ENCODE measurements around the gene FKTN. TPM values are rescaled to one million over a fixed set of nuclear protein-coding genes. Genes with fewer than 3 reads are reported as not detected.

FKTN gene
- total RNA-seq, 1 experiment from 2014 or later = 38.3 TPM

DNA sequence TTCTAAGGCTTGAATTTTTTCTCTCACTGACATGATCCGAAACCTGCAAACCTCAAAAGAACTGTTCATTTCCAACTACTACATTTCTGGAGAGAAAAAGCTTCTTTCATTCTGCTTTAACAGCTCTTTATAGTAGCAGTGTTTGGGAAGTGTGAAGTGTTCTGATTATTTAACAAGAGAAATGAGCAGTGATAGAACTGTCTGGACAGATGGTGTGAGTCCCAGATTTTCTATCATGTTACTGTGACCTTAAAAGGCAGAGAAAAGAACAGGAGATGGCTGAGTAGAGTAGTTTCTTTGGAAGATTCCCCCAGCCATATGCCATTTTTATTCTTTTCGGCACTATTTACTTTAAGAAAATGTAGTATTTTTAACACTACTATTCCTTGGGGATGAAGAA, 63.1 kb downstream of the FKTN start:
- TF ChIP-seq, protein P1, sequence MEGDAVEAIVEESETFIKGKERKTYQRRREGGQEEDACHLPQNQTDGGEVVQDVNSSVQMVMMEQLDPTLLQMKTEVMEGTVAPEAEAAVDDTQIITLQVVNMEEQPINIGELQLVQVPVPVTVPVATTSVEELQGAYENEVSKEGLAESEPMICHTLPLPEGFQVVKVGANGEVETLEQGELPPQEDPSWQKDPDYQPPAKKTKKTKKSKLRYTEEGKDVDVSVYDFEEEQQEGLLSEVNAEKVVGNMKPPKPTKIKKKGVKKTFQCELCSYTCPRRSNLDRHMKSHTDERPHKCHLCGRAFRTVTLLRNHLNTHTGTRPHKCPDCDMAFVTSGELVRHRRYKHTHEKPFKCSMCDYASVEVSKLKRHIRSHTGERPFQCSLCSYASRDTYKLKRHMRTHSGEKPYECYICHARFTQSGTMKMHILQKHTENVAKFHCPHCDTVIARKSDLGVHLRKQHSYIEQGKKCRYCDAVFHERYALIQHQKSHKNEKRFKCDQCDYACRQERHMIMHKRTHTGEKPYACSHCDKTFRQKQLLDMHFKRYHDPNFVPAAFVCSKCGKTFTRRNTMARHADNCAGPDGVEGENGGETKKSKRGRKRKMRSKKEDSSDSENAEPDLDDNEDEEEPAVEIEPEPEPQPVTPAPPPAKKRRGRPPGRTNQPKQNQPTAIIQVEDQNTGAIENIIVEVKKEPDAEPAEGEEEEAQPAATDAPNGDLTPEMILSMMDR (IDR thresholded peaks at IDR 0.05; ENCODE audit: unreplicated experiment) = no peak
- Mint-ChIP-seq H3K4me3 (ENCODE audit: unreplicated experiment) (no peak overlapping the region), H3K36me3 (ENCODE audit: insufficient read depth, unreplicated experiment) (peaks cover 15% of the 10 kb centered on the region), H3K4me1 (ENCODE audit: insufficient read depth, unreplicated experiment) (no peaks in the 10 kb centered on the region), H3K9me3 (ENCODE audit: unreplicated experiment) (no peaks in the 10 kb centered on the region), H3K27ac (ENCODE audit: low read depth, unreplicated experiment) (no peak overlapping the region), H3K27me3 (ENCODE audit: insufficient read depth, unreplicated experiment) (no peaks in the 10 kb centered on the region)
- POLR2A ChIA-PET = no interaction called here
- DNase-seq (ENCODE audit: unreplicated experiment) = no peak
- intact Hi-C loops (cut with micrococcal nuclease) = no loop called here
- CTCF ChIA-PET = interaction anchor here (0.6 to 2.0 kb wide), 5 partner anchors 12 to 1443 kb away, joined by 3 to 6 read pairs (median 3); no protein-coding TSS in a partner anchor
- BruUV-seq (replicated peaks) = no TSS peak

- TF ChIP-seq, protein P1 (IDR thresholded peaks at IDR 0.05; ENCODE audit: unreplicated experiment) = no peak
- no peaks in the 10 kb centered on the region for H3K27me3 Mint-ChIP-seq (ENCODE audit: insufficient read depth, unreplicated experiment)
- intact Hi-C loops (cut with micrococcal nuclease) = no loop called here
- peaks cover 13% of the 10 kb centered on the region for H3K36me3 Mint-ChIP-seq (ENCODE audit: insufficient read depth, unreplicated experiment)
- CTCF ChIA-PET = interaction anchor here (2.2 kb wide), 1 partner anchor 12 kb away, joined by 9 read pairs; no protein-coding TSS in a partner anchor
- no peak overlapping the region for H3K27ac Mint-ChIP-seq (ENCODE audit: low read depth, unreplicated experiment)
- no TSS peak for BruUV-seq (replicated peaks)
- DNase-seq (ENCODE audit: unreplicated experiment) = no peak
- no peaks in the 10 kb centered on the region for H3K4me1 Mint-ChIP-seq (ENCODE audit: insufficient read depth, unreplicated experiment)
- no peak overlapping the region for H3K4me3 Mint-ChIP-seq (ENCODE audit: unreplicated experiment)
- no peaks in the 10 kb centered on the region for H3K9me3 Mint-ChIP-seq (ENCODE audit: unreplicated experiment)
- POLR2A ChIA-PET = interaction anchor here (0.6 kb wide), 1 partner anchor 17 kb away, joined by 3 read pairs; no protein-coding TSS in a partner anchor
Observed at GRCh38 chr9:105625088-105625487, 67.2 kb downstream of the FKTN start.

DNA sequence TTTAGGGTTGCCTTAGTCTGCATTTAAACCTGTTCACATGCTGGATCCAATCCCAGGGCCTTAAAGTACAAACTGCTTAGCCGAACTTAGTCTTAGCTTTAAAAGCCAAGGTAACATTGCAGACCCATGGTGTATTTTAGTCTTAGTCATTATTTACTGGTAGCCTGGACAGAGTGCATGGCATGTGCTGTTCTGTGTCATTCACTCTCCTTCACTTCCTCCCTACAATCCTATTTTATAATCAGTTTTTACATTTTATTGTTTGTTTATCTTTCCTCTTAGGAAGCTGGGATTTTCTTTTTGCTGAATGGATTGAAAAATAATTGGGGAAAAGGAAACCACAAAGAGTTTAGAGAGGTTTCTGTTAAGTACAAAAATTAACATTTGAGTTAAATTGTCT, 74.9 kb downstream of the FKTN start:
- Mint-ChIP-seq H3K27me3 (ENCODE audit: insufficient read depth, unreplicated experiment) (no peaks in the 10 kb centered on the region), H3K36me3 (ENCODE audit: insufficient read depth, unreplicated experiment) (peaks cover 26% of the 10 kb centered on the region), H3K4me3 (ENCODE audit: unreplicated experiment) (no peak overlapping the region), H3K4me1 (ENCODE audit: insufficient read depth, unreplicated experiment) (no peaks in the 10 kb centered on the region), H3K9me3 (ENCODE audit: unreplicated experiment) (no peaks in the 10 kb centered on the region), H3K27ac (ENCODE audit: low read depth, unreplicated experiment) (no peak overlapping the region)
- DNase-seq (ENCODE audit: unreplicated experiment) = no peak
- POLR2A ChIA-PET = interaction anchor here (0.9 to 1.3 kb wide), 2 partner anchors 10 to 61 kb away, joined by 3 read pairs; partner anchors contain the start of gene TMEM38B
- intact Hi-C loops (cut with micrococcal nuclease) = no loop called here
- TF ChIP-seq, protein P1 (IDR thresholded peaks at IDR 0.05; ENCODE audit: unreplicated experiment) = no peak
- no TSS peak for BruUV-seq (replicated peaks)
- CTCF ChIA-PET = no interaction called here

DNA sequence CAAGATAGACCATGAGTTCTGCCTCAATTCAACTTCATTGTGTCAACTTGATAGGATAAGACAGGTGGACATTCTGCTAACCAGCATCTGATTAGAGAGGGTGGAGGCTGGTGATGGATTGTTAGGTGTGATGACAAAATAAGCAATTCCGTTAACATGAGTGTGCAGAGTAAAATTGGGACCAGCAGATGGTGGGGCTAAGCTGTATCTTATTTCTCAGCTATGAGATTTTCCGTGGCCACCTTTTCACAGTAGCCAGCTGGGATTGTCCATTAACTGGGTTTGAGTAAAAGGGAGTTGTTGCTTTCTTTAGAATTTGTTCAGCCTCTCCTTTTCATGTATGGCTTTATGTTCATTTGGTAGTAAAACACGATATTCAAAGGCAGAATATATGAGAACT, 75.5 kb downstream of the FKTN start:
- TF ChIP-seq, protein P1 (IDR thresholded peaks at IDR 0.05; ENCODE audit: unreplicated experiment) = no peak
- H3K27me3 Mint-ChIP-seq (ENCODE audit: insufficient read depth, unreplicated experiment) = no peaks in the 10 kb centered on the region
- no peaks in the 10 kb centered on the region for H3K9me3 Mint-ChIP-seq (ENCODE audit: unreplicated experiment)
- DNase-seq (ENCODE audit: unreplicated experiment) = no peak
- POLR2A ChIA-PET = interaction anchor here (0.9 to 1.3 kb wide), 2 partner anchors 11 to 61 kb away, joined by 3 read pairs; partner anchors contain the start of gene TMEM38B
- no peaks in the 10 kb centered on the region for H3K4me1 Mint-ChIP-seq (ENCODE audit: insufficient read depth, unreplicated experiment)
- no peak overlapping the region for H3K4me3 Mint-ChIP-seq (ENCODE audit: unreplicated experiment)
- no peak overlapping the region for H3K27ac Mint-ChIP-seq (ENCODE audit: low read depth, unreplicated experiment)
- BruUV-seq (replicated peaks) = no TSS peak
- CTCF ChIA-PET = interaction anchor here (0.6 to 1.1 kb wide), 3 partner anchors 14 to 831 kb away, joined by 3 to 5 read pairs (median 4); no protein-coding TSS in a partner anchor
- H3K36me3 Mint-ChIP-seq (ENCODE audit: insufficient read depth, unreplicated experiment) = peaks cover 26% of the 10 kb centered on the region
- intact Hi-C loops (cut with micrococcal nuclease) = no loop called here

Measured in MCF 10A (cell line).